Right lobe of liver (tissue), 6 donors: ENCODE data around the gene GARIN5B. TPM values are rescaled to one million over a fixed set of nuclear protein-coding genes. Genes with fewer than 3 reads are reported as not detected.
"Not testable (repeated sequence)": the region's sequence is repeated elsewhere in the genome, so short reads cannot be mapped to it uniquely, and the experiment has no call there.

ENCODE experiments used
- ATAC-seq, 4 donors: fragments of 200-7000 bp; cut with Tn5 transposase; one replicate each; pipeline ENCODE4 v1.9.1; 2020; ENCODE audit warnings: mild to moderate bottlenecking in 4 of 4, moderate library complexity in 4 of 4
- DNase-seq, 3 donors: peaks; one replicate each; pipeline ENCODE4 v3.0.0-alpha.2; 2020
- H3K27ac ChIP-seq, 3 donors: fragments of 200-600 bp; one replicate each; pipeline ENCODE4 v1.8.0; 2022
- H3K27me3 ChIP-seq, 2 donors: fragments of 200-600 bp; one replicate each; pipeline ENCODE4 v1.8.0; 2022
- H3K36me3 ChIP-seq, 4 donors: fragments of 200-600 bp; sonication (generic) in 1 of 4; one replicate each; pipeline versions ENCODE4 v1.5.1 to v1.8.0; 2017 to 2022; ENCODE audit warnings: control low read depth in 1 of 4
- H3K4me1 ChIP-seq, 4 donors: fragments of 200-600 bp; sonication (generic) in 1 of 4; one replicate each; pipeline versions ENCODE4 v1.5.1 to v1.8.0; 2017 to 2022; ENCODE audit warnings: control low read depth in 1 of 4
- H3K4me3 ChIP-seq, 3 donors: fragments of 200-600 bp; one replicate each; pipeline ENCODE4 v1.8.0; 2022
- H3K9me3 ChIP-seq, 4 donors: fragments of 200-600 bp; sonication (generic) in 1 of 4; one replicate each; pipeline versions ENCODE4 v1.5.1 to v1.8.0; 2017 to 2022; ENCODE audit warnings: control low read depth in 1 of 4
- CTCF ChIP-seq, 4 donors: fragments of 200-600 bp in 3 of 4; fragments of 450-650 bp in 1 of 4; IDR thresholded peaks; one replicate each; pipeline versions ENCODE4 v1.5.1 to v1.8.0; 2016 to 2022; ENCODE audit warnings: antibody characterized with exemption in 4 of 4, mild to moderate bottlenecking in 2 of 4
- POLR2A ChIP-seq: fragments of 450-650 bp; IDR thresholded peaks from one replicate; pipeline ENCODE4 v1.6.1; 2017; ENCODE audit warnings: antibody characterized with exemption, mild to moderate bottlenecking
- WGBS: methylation state at CpG from one replicate; pipeline ENCODE4 v1.1.6; 2018; ENCODE audit warnings: low coverage, low lambda C conversion rate; ENCODE audit not compliant: insufficient coverage; ENCODE audit errors: missing lambda C conversion rate; 5-methylcytosine and 5-hydroxymethylcytosine counted together
- intact Hi-C, 2 donors: fragments of 100-400 bp; cut with DNase I; formaldehyde crosslinking; loops; one replicate each; pipeline versions ENCODE4 v1.11.2 to v1.14.1; 2022
- total RNA-seq, 6 experiments: library from RNA; depleted of rRNA in 2 of 6; stranded (reverse); fragments of >200 nt in 2 of 6; fragmentation: NEBNext Ultra II Directional in 3 of 6; extraction: Animal tissue kit (Norgen Biotek cat#: 25700) in 3 of 6; gene quantifications; one replicate each; pipeline versions ENCODE4 v1.1.0 to v1.2.4, GENCODE V29; 2016 to 2023
- donor health status: DM: no; HTN: yes; CAD: no.
- donor health status: DM: no; HTN: no; CAD: no.
- donor health status: DM: no; HTN: no; CAD: no.
- donor health status: DM: no; HTN: yes; CAD: no.
- donor health status: DM: no; HTN: yes; CAD: no.

GARIN5B gene
- total RNA-seq, 6 experiments from 2014 or later = not detected

- no peak for TF ChIP-seq CTCF (IDR thresholded peaks at IDR 0.05)
- TF ChIP-seq POLR2A = no peak
- peaks cover 0 to 17% (median 3%) of the 10 kb centered on the region in 4 donors for H3K36me3 ChIP-seq
- DNase-seq = no peak
- no peaks in the 10 kb centered on the region for H3K27me3 ChIP-seq
- intact Hi-C loops = loop anchor here in 1 of 2 donors (10.0 kb wide), 1 partner anchor 101 kb away; no protein-coding TSS in a partner anchor
- H3K9me3 ChIP-seq = no peaks in the 10 kb centered on the region
- 84% methylated on average over 5 of the region's 5 CpGs for WGBS
- H3K4me1 ChIP-seq = peaks cover 0 to 2% (median 0%) of the 10 kb centered on the region in 4 donors
- no peak overlapping the region for H3K4me3 ChIP-seq
- H3K27ac ChIP-seq = no peak overlapping the region
- ATAC-seq = no peak
Observed at GRCh38 chr19:55405638-55406037, 42.6 kb upstream of the GARIN5B start.

GRCh38 chr19:55402509-55402908 is 39.4 kb upstream of the GARIN5B start:
- TF ChIP-seq POLR2A (no peak), CTCF (IDR thresholded peaks at IDR 0.05) (no peak)
- peaks cover 0 to 17% (median 3%) of the 10 kb centered on the region in 4 donors for H3K36me3 ChIP-seq
- no peaks in the 10 kb centered on the region for H3K27me3 ChIP-seq
- DNase-seq (no peak), ATAC-seq (no peak)
- H3K27ac ChIP-seq = no peak overlapping the region
- intact Hi-C loops = loop anchor here in 1 of 2 donors (10.0 kb wide), 1 partner anchor 98 kb away; no protein-coding TSS in a partner anchor
- no peaks in the 10 kb centered on the region for H3K9me3 ChIP-seq
- H3K4me3 ChIP-seq = no peak overlapping the region
- peaks cover 0 to 2% (median 0%) of the 10 kb centered on the region in 4 donors for H3K4me1 ChIP-seq
- WGBS = no CpG with 5 or more reads among the region's 2 CpGs

- not testable (repeated sequence) for H3K9me3 ChIP-seq, H3K27me3 ChIP-seq, ATAC-seq, H3K27ac ChIP-seq, H3K4me3 ChIP-seq, DNase-seq, H3K4me1 ChIP-seq
- H3K36me3 ChIP-seq = peaks cover 0 to 17% (median 3%) of the 10 kb centered on the region in 4 donors
- WGBS = no CpG with 5 or more reads among the region's 28 CpGs
- intact Hi-C loops = loop anchor here in 1 of 2 donors (10.0 kb wide), 1 partner anchor 97 kb away; no protein-coding TSS in a partner anchor
Observed at GRCh38 chr19:55401390-55401789, 38.3 kb upstream of the GARIN5B start.

GRCh38 chr19:55400281-55401087 is 37.4 kb upstream of the GARIN5B start:
- no peak for ATAC-seq
- intact Hi-C loops = loop anchor here in 1 of 2 donors (10.0 kb wide), 1 partner anchor 96 kb away; no protein-coding TSS in a partner anchor
- no peaks in the 10 kb centered on the region for H3K9me3 ChIP-seq
- TF ChIP-seq CTCF (IDR thresholded peaks at IDR 0.05) = no peak
- TF ChIP-seq POLR2A = no peak
- H3K4me3 ChIP-seq = no peak overlapping the region
- no peak for DNase-seq
- H3K36me3 ChIP-seq = peaks cover 0 to 17% (median 3%) of the 10 kb centered on the region in 4 donors
- no peaks in the 10 kb centered on the region for H3K27me3 ChIP-seq
- no peak overlapping the region for H3K27ac ChIP-seq
- 84% methylated on average over 5 of the region's 14 CpGs for WGBS
- H3K4me1 ChIP-seq = no peaks in the 10 kb centered on the region

GRCh38 chr19:55398200-55398925 is 35.3 kb upstream of the GARIN5B start:
- TF ChIP-seq CTCF (IDR thresholded peaks at IDR 0.05) (no peak), POLR2A (no peak)
- no peak for DNase-seq

More at GRCh38 chr19:55398200-55398925, 35.3 kb upstream of the GARIN5B start:
- no peak for ATAC-seq
- Histone ChIP-seq H3K9me3 (no peaks in the 10 kb centered on the region), H3K36me3 (peaks cover 0 to 10% (median 2%) of the 10 kb centered on the region in 4 donors), H3K4me1 (no peaks in the 10 kb centered on the region), H3K4me3 (no peak overlapping the region), H3K27ac (no peak overlapping the region), H3K27me3 (no peaks in the 10 kb centered on the region)
- WGBS = 67% methylated on average over 9 of the region's 12 CpGs
- intact Hi-C loops = no loop called here
